Hematopoietic multipotent progenitor cell treated with erythropoietin and hydrocortisone succinate and interleukin-3 and kit ligand, for 15 days (in vitro differentiated cells): ENCODE measurements around the gene STYXL2.

Source experiments
- DNase-seq: peaks from one replicate; pipeline ENCODE4 v3.0.0-alpha.2; 2015; ENCODE audit warnings: low spot score

The STYXL2 gene

DNA sequence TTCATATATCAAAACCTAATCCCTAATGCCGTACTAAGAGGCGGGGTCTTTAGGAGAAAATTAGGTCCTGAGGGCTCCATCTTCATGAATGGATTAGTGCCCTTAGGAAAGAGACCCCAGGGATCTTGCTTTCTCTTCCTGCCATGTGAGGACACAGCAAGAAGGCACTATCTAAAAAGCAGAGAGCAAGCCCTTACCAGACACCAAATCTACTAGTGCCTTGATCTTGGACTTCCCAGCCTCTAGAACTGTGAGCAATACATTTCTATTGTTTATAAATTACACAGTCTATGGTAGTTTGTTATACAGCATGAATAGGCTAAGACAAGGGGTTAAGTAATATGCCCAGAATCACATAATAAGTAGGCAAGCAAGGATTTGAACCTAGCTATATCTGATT is 42.9 kb downstream of the STYXL2 start:
- DNase-seq: no peak

DNA sequence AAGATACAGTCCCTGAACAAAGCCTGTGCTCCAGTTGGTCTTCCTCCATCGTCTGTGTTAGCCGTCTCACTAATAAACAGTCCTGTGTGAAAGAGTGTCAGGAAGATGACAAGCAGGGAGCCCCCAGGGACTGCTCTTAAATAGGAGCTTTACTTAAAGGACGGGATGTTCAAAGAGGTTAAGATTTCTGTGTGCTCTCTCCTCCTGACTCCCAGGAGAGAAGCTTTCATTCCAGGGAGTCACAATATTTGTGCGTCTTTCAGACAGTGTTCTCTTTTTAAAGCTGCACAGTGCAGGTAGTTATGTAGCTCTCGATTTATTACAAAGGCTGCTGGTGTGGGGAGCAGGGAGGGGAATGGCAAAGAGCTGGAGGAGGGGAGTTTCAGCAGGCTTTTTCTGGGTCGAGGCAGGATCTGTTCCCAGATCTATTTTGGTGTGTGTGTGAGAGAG is 43.5 kb downstream of the STYXL2 start:
- DNase-seq: no peak

DNA sequence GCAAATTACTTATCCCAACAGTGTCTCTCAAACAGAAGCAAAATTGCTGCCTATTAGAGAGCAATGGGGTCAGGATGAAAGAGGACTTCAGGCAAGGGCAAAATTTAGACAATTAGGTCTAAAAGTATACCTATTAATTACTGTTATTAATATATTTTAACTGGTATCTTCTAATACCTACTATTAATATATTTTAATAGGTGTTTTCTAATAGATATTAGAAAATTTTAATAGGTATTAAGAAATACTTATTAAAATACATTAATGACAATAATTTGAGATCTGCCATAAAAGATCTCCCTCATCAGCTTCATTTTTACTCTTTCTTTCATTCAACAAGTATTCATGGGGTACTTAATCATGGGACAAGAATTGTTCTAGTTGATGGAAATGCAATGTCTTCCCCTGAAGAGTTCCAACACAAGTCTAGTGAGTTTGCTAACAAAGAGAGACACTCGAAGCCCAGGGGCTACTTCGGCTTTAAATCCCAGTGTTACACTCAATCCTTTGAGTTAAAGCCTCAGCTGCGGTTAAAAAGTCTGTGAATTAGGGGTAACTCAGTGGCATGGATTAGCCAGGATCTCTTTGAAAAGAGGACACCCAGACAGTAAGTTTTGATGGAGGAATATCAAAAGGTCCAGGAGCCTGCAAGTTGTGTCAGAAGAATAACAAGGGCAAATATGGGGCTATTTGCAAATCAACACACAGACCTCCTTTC is 44.1 kb downstream of the STYXL2 start:
- no peak for DNase-seq

DNA sequence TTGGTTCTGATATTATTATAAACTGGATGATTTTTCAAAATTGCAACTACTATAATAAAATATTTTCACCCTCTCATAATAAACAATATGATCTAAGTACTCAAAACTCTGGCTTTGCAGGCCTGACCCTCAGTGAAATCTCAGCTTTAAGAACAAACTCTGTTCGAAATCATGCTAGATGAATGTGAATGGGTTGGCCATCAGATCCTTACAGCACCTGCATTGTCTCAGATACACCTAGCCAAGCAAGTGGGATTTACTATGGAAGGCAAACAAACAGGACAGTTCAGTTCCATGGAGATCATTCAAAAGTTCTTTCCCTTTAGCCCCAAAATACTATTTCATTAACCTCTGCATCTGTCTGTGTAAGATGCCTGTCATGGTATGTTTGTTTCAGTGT is 44.8 kb downstream of the STYXL2 start:
- no peak for DNase-seq

DNA sequence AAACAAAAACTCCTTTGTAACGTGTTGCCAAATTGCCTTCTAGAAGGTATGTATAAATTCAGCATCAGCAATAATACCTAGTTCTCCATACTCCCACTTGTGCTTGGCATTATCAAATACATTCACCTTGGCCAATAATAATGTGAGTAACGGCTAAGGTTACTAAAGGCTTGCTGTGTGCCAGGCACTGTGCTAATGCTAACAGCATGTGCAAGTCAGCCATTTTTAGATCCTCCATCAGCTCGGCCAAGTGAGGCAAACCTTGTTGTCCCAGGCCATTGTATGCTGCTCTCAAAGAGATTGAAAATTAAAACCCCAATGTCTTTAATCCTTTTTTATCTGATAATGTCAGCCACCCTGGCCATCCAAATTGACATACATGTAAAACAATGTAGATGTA is 48.1 kb downstream of the STYXL2 start:
- no peak for DNase-seq
